Stimulated activated memory B cell treated with anti-CD40 and anti-IgM and Interleukin-4, amounts not matched to agents 10 μg/mL and 1 μg/mL and 100 μg/mL, for 72 hours (primary cell): Measurements from ENCODE around the gene WTIP.

Experiments
- ATAC-seq: fragments of 150-1000 bp; cut with Tn5 transposase; 2 replicates; pipeline ENCODE4 v1.10.0; 2021
- H3K27ac Mint-ChIP-seq: one replicate; pipeline ENCODE4 v1.8.0; 2022; ENCODE audit warnings: mild to moderate bottlenecking, mixed read lengths
- H3K27me3 Mint-ChIP-seq: one replicate; pipeline ENCODE4 v1.8.0; 2022; ENCODE audit warnings: mixed read lengths
- H3K36me3 Mint-ChIP-seq: one replicate; pipeline ENCODE4 v1.8.0; 2022; ENCODE audit warnings: mixed read lengths
- H3K4me1 Mint-ChIP-seq: one replicate; pipeline ENCODE4 v1.8.0; 2022; ENCODE audit warnings: mixed read lengths
- H3K4me3 Mint-ChIP-seq: one replicate; pipeline ENCODE4 v1.8.0; 2022; ENCODE audit warnings: mild to moderate bottlenecking, moderate library complexity, mixed read lengths
- H3K9me3 Mint-ChIP-seq: one replicate; pipeline ENCODE4 v1.8.0; 2022; ENCODE audit warnings: mixed read lengths

WTIP gene

DNA sequence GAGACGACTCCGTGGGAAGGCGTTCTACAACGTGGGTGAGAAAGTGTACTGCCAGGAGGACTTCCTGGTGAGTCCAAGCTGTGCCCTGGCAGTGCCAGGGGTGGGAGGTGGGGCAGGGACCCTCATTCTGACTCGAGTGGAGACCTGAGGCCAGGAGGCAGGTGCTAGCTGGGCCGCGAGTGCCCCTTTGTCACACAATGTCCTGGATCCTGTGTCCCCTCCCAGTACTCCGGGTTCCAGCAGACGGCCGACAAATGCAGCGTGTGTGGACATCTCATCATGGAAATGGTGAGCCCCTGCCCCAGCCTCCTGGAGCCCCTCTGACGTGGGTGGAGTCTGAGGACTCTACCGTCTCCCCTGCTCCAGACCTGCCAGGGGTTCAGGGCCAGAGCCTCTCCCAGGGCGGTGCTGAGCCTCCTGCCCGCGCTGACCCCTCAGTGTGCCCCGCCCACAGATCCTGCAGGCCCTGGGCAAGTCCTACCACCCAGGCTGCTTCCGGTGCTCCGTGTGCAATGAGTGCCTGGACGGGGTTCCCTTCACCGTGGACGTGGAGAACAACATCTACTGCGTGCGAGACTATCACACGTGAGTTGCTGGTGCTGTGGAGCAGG, 11.6 kb downstream of the WTIP start:
- ATAC-seq = no peak
- H3K4me3 Mint-ChIP-seq = no peak overlapping the region
- H3K9me3 Mint-ChIP-seq = no peaks in the 10 kb centered on the region

DNA sequence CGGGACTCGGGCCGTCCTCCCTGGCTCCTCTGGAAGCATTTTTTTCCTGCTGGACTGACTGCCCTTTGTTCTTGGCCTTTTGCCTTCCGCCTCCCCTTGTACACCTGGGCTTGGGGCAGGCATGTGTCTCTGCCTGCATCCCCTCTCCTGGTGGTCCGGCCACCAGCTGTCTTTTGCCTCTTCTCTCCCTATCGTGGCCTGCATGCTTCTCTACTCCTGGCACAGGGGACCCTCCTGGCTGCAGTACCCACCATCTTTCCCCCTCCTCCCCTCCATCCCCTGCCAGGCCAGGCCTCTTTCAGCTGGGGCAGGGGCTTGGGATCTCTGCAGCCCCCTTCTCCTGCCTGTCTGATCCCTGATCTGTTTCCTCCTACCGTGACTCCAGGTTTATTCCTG, 12.1 kb downstream of the WTIP start:
- peaks cover 7% of the 10 kb centered on the region for H3K4me1 Mint-ChIP-seq
- no peaks in the 10 kb centered on the region for H3K36me3 Mint-ChIP-seq
- H3K27me3 Mint-ChIP-seq = no peaks in the 10 kb centered on the region
- H3K9me3 Mint-ChIP-seq = no peaks in the 10 kb centered on the region
- H3K4me3 Mint-ChIP-seq = no peak overlapping the region
- no peak overlapping the region for H3K27ac Mint-ChIP-seq
- no peak for ATAC-seq

More for the DNA sequence above, 11.6 kb downstream of the WTIP start:
- peaks cover 2% of the 10 kb centered on the region for H3K27me3 Mint-ChIP-seq
- H3K36me3 Mint-ChIP-seq = no peaks in the 10 kb centered on the region
- no peak overlapping the region for H3K27ac Mint-ChIP-seq
- peaks cover 2% of the 10 kb centered on the region for H3K4me1 Mint-ChIP-seq

DNA sequence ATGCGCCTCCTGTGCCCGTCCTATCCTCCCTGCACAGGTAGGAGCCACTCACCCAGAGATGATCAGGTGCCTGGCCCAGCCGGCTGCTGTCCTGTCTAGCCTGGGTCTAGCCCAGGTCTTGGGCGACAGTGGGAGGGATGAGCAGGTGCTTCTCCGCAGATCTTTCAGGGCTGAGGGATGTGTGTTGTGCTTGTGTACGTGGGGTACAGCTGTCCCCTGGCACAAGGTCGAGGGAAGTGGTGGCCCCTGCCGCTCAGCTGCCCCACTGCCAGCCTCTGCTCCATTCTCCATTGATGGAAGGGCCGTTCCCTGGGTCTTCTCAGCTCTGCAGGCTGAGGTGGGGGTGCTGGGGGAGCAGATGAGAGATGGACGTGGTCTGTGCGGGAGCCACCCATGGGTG, 13.0 kb downstream of the WTIP start:
- ATAC-seq = no peak
- H3K36me3 Mint-ChIP-seq = no peaks in the 10 kb centered on the region
- peaks cover 8% of the 10 kb centered on the region for H3K4me1 Mint-ChIP-seq

DNA sequence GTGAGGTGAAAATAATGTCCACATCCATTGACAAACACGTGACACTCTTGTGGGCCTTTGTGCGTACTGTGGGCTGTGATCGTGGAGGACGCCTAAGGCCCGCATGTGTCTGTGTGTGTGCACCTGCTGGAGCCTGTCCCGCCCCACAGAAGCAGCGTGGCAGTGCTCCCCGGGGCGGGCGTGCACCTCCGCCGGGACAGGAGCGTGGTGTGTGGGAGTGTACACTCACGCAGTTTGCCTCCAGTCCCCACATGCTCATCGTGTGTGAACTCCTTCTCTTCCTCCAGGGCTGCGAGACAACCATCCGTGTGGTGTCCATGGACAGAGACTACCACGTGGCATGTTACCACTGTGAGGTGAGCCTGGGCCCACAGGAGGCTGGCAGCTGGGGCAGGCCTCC, 13.9 kb downstream of the WTIP start:
- Mint-ChIP-seq H3K4me3 (no peak overlapping the region), H3K27ac (no peak overlapping the region), H3K9me3 (no peaks in the 10 kb centered on the region), H3K4me1 (peaks cover 16% of the 10 kb centered on the region), H3K36me3 (no peaks in the 10 kb centered on the region), H3K27me3 (no peaks in the 10 kb centered on the region)
- no peak for ATAC-seq

More for the DNA sequence above, 13.0 kb downstream of the WTIP start:
- no peaks in the 10 kb centered on the region for H3K9me3 Mint-ChIP-seq
- no peaks in the 10 kb centered on the region for H3K27me3 Mint-ChIP-seq
- no peak overlapping the region for H3K4me3 Mint-ChIP-seq
- no peak overlapping the region for H3K27ac Mint-ChIP-seq

DNA sequence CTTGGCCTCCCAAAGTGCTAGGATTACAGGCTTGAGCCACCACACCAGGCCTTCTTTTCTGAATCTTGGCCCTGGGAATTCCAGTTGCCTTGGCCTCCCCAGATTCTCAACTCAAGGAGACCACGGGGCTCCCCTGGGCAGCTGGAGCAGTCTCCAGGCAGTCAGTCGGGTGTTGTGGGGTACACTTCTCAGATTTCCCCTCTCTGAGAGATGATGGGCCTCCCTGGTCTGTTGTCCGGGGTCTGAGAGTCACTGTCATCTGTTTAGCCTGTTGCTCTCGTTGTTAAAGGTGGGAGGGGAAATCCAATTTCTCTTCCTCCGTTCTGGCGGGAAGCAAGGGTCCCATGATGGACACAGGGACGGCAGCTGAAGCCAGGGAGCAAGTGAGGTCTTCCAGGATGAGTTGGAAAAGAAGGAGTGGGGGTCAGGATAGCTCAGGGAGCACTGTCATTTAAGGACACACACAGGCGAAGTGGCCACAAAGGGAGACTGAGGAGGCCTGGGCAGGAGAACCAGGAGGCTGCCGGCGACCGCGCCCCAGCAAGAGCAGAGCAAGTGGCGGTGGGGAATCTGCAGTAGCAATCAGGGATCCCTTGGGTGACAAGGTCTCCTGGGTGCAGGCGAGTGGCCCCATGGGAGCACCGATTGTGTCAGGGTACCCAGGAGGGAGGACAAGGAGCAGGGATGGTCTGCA, 15.7 kb downstream of the WTIP start:
- ATAC-seq = no peak
- H3K27me3 Mint-ChIP-seq = no peaks in the 10 kb centered on the region
- peaks cover 23% of the 10 kb centered on the region for H3K4me1 Mint-ChIP-seq
- no peak overlapping the region for H3K4me3 Mint-ChIP-seq
- H3K27ac Mint-ChIP-seq = no peak overlapping the region
- H3K9me3 Mint-ChIP-seq = no peaks in the 10 kb centered on the region
- H3K36me3 Mint-ChIP-seq = no peaks in the 10 kb centered on the region

DNA sequence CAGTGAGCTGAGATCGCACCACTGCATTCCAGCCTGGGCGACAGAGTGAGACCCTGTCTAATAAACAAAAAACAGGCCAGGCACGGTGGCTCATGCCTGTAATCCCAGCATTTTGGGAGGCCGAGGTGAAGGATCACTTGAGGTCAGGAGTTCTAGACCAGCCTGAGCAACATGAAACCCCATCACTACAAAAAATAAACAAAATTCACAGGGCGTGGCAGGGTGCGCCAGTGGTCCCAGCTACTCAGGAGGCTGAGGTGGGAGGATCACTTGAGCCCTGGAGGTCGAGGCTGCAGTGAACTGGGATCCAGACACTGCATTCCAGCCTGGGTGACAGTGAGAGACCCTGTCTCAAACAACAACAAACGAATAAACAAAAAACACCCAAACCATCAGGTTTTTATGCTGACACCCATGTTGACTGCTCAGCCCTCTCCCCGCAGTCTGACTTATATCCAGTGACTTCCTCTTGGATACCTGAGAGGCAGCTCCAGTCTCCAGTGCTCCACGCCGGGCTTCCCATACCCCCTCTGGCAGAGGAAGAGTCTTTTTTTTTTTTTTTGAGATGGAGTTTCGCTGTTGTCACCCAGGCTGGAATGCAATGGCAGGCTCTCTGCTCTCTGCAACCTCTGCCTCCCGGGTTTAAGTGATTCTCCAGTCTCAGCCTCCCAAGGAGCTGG, 17.7 kb downstream of the WTIP start:
- Mint-ChIP-seq H3K27ac (peak overlapping the region; percentile 56), H3K4me1 (peaks cover 23% of the 10 kb centered on the region), H3K27me3 (peaks cover 18% of the 10 kb centered on the region), H3K9me3 (no peaks in the 10 kb centered on the region), H3K36me3 (no peaks in the 10 kb centered on the region), H3K4me3 (no peak overlapping the region)
- no peak for ATAC-seq

DNA sequence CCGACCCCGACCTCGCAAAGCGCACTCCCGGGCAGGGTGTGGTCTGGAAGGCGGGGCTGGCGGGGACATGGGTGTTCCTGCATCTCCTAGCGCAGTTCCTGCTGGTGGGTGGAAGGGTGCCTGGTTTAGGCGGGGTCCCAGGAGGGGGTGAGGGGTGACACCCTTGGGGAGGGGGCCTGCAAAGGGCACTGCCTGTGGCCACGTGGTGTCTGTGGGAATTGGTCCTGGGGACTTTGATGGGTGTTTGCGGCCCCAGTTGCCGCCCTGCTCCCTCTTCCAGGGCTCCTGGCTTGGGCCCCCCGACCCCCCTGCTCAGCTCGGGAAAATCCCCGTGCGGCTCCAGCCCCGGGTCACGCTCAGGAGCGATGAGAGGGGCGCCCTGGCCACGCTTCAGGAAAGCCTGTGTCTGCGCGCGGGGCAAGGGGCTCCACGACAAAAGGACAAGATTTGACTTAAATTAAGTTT, 19.1 kb downstream of the WTIP start:
- Mint-ChIP-seq H3K27me3 (peaks cover 23% of the 10 kb centered on the region), H3K4me1 (peaks cover 23% of the 10 kb centered on the region), H3K27ac (peak overlapping the region; percentile 56), H3K9me3 (no peaks in the 10 kb centered on the region), H3K4me3 (peak overlapping the region; percentile 46), H3K36me3 (no peaks in the 10 kb centered on the region)
- ATAC-seq = no peak

DNA sequence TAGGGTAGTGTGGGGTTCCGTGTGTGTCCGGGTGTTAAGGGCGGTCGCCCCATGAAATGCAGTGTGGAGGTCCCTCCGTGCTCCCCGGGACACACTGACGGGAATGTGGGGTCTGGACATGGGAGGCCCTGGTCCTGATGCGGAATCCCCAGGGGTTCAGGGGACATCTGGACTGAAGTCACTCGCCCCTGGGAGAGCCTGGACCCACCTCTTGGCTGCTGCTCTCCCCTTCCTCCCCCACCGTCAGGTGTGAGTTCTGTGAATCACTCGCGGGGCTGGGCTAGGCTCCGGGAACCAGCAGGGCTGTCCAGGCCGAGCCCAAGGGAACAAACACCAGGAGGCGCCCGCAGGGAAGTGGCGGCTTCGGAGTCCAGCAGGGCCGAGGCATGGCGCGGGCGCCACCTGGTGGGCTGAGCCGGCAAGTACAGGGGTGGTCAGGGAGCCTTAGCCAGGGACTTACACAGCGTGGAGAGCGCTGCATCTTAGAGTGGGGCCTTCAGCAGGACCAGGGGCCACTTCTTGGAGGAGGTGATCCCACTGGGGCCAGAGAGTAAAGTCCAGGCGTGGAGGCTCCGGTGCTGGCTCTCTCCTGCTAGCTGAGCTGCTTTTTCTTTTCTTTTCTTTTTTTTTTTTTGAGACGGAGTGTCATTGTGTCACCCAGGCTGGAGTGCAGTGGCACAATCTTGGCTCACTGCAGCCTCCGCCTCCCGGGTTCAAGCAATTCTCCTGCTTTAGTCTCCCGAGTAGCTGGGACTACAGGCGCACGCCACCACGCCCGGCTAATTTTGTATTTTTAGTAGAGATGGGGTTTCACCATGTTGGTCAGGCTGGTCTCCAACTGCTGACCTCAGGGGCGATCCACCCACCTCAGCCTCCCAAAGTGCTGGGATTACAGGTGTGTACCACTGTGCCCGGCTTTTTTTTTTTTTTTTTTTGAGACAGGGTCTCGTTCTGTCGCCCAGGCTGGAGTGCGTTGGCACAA, 20.1 kb downstream of the WTIP start:
- peak; percentile 82 for ATAC-seq
- Mint-ChIP-seq H3K27me3 (peaks cover 28% of the 10 kb centered on the region), H3K4me3 (peak overlapping the region; percentile 45), H3K36me3 (no peaks in the 10 kb centered on the region), H3K9me3 (no peaks in the 10 kb centered on the region), H3K4me1 (peaks cover 23% of the 10 kb centered on the region), H3K27ac (no peak overlapping the region)

DNA sequence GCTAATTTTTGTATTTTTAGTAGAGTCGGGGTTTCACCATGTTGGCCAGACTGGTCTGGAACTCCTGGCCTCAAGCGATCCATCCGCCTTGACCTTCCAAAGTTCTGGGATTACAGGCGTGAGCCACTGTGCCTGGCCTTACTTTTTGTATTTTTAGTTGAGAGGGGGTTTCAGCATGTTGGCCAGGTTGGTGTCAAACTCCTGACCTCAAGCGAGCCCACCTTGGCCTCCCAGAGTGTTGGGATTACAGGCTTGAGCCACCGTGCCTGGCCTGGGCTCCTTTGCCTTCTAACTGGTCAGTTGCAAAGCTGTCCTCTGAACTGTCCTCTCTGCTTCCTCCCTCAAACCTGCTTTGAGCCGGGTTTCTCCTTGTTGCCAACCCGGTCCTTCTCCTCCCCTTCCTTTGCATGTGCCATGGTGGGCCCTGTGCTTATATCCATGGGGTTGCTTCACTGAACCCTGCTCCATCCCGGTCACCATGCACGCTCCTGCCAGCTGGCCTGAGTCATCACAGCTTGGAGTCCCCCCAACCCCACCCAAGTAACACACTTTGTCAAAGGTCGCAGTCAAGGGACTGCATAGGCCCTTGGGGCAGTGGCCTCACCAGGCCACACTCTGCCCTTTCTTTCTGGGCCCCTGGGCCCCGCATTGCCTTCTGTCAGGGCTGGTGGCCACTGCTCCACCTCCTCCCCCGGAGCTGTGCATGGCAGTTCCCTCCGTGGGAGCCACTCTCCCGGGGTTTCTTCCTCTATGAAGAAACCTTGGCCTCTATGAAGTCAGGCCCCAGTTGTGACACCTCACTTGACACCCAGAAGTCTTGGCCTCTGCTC, 21.2 kb downstream of the WTIP start:
- H3K27me3 Mint-ChIP-seq = peaks cover 37% of the 10 kb centered on the region
- no peak overlapping the region for H3K27ac Mint-ChIP-seq
- ATAC-seq = no peak
- no peaks in the 10 kb centered on the region for H3K36me3 Mint-ChIP-seq
- no peak overlapping the region for H3K4me3 Mint-ChIP-seq
- no peaks in the 10 kb centered on the region for H3K9me3 Mint-ChIP-seq
- peaks cover 23% of the 10 kb centered on the region for H3K4me1 Mint-ChIP-seq

DNA sequence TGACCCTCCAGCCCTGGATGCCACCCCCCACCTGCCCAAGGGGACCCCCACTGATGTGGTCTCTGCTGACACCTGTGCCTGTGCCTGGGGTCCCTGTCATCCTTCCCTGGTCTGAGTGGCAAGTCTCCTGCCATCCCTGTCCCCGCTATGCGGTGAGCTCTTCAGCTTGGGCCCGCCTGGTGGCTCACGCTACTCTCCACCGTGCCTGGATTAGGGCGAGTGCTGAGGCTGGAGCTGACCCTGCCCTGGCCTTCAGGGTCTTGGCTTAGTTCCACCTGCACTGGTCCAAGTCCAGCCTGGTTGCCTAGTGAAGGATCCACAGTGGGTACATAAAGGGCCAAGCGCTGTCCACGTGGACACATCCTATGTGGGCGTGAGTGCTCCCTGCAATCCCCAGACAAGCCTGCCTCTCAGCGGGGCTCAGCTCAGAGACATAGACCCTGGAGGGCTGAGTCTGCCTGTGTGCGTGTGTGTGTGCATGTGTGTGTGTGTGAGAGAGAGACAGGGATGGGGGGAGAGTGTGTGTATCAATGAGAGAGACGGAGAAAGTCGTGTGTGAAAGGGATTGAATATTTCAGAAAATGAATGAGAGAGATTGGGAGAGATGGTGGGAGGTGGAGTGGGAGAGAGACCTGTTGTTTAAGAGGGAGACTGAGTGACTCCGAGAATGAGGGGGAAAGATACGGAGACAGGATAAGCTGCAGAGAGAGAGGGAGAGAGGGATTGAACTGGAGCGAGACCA, 22.1 kb downstream of the WTIP start:
- Mint-ChIP-seq H3K4me1 (peaks cover 15% of the 10 kb centered on the region), H3K9me3 (no peaks in the 10 kb centered on the region), H3K27me3 (peaks cover 46% of the 10 kb centered on the region), H3K4me3 (no peak overlapping the region), H3K36me3 (no peaks in the 10 kb centered on the region), H3K27ac (no peak overlapping the region)
- no peak for ATAC-seq

DNA sequence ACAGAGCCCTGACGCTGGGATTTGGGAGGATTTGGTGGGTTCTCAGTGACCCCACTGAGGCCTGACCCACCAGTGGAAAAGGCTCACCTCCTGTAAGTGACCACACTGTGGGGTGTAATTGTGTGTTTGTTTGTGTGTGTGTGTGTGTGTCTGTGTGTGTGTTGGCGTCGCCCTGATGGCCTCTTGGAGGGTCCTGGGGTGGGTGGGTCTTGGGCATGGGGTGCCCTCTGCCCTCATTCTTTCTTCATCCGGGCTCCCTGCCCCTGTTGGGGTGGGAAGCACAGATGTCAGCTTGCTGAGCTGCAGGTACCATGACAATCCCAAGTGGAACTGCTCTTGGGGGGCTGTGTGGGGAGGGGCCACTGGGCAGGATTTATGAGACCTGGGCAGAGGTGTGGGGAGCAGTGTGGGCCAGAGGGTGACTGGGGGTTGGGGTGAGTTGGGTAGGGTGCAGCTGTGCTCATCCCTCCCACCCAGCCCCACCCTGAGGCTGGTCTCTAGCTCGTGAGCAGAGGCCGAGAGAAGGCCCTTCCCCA, 22.8 kb downstream of the WTIP start:
- H3K36me3 Mint-ChIP-seq = no peaks in the 10 kb centered on the region
- H3K4me3 Mint-ChIP-seq = no peak overlapping the region
- peaks cover 50% of the 10 kb centered on the region for H3K27me3 Mint-ChIP-seq
- no peaks in the 10 kb centered on the region for H3K9me3 Mint-ChIP-seq
- H3K27ac Mint-ChIP-seq = no peak overlapping the region
- H3K4me1 Mint-ChIP-seq = peaks cover 14% of the 10 kb centered on the region
- no peak for ATAC-seq

DNA sequence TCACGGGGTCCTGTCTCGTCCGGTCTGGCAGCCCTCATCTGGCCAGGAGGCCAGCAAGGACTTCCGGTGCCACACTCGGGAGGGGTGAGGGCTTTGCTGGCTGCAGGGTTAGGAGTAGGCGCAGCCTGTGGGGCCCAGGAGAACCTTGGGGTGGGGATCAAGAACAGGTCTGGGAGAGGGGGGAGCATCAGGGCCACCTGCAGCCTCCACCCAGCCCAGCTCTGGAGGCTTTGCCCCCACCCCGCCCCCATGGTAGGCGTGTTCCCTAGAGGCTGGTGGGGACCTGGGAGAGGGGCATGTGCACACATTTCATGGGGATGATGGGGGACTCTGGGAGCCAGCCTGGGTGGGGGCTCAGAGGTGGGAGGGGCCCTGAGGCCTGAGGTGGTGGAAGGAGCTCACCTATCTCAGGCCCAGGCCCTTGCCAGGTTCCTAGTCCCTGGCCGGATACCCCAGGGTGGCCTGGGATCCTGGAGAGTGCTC, 23.3 kb downstream of the WTIP start:
- H3K4me3 Mint-ChIP-seq = no peak overlapping the region
- H3K9me3 Mint-ChIP-seq = no peaks in the 10 kb centered on the region
- H3K27ac Mint-ChIP-seq = no peak overlapping the region

DNA sequence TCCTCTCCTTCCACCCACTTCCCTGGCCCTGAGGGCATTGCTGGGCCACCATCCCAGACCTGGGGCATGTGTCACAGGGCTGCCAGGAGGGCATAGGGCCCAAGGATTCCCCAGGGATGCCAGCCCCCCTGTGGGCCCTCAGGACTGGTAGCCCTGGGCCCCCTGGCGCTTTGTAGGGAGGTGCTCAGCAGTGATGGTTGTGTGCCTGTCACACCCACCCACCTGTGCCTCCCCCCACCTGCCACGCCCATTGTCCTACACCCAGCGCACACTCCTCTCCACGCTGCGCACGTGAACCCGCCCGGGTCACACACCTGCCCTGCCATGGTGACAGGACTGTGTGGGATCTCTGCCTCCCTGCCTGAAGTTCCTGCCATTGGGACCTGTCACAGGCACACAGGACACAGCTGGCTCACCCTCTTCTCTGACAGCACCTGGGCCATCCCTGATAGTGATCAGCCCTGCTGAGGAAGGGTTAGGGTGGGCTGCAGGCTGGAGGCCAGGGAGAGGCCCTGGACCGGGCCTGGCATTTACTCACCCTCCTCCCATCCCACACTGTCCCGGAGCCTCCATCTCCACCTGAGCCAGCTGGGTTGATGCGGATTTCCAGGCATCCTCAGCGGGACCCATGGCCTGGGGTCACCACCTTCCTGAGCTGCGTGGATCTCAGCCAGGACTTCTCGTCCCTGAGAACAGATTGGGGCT, 23.9 kb downstream of the WTIP start:
- H3K27ac Mint-ChIP-seq = no peak overlapping the region
- peaks cover 50% of the 10 kb centered on the region for H3K27me3 Mint-ChIP-seq
- no peaks in the 10 kb centered on the region for H3K9me3 Mint-ChIP-seq
- H3K4me3 Mint-ChIP-seq = no peak overlapping the region
- peaks cover 7% of the 10 kb centered on the region for H3K4me1 Mint-ChIP-seq
- ATAC-seq = no peak
- H3K36me3 Mint-ChIP-seq = no peaks in the 10 kb centered on the region

More for the DNA sequence above, 23.3 kb downstream of the WTIP start:
- Mint-ChIP-seq H3K36me3 (no peaks in the 10 kb centered on the region), H3K27me3 (peaks cover 50% of the 10 kb centered on the region), H3K4me1 (peaks cover 13% of the 10 kb centered on the region)
- ATAC-seq = no peak
